ENCODE measurements around the gene GFPT2.

Gene GFPT2

GRCh38 chr5:180353048-180353979 is at the start of gene GFPT2:
GFPT2 (minus strand) TSS chr5:180353336; CDS start chr5:180353217, 119 bp downstream.
- DNase-seq = no peak

DNA sequence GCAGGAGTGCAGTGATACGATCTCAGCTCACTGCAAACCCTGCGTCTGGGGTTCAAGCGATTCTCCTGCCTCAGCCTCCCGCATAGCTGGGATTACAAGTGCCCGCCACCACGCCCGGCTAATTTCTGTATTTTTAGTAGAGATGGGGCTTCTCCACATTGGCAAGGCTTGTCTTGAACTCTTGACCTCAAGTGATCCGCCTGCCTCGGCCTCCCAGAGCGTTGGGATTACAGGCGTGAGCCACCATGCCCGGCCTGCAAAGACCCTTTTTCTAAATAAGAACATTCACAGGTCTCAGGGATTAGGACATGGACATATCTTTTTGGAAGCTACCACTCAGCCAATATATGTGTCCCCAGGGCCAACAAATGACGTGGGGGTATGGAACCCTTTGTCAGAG is 49.6 kb upstream of the GFPT2 start:
- DNase-seq = no peak

- DNase-seq = no peak
These were observed 48.2 kb upstream of the GFPT2 start for GRCh38 chr5:180401229-180401907.

- DNase-seq = no peak
These were observed 47.3 kb upstream of the GFPT2 start for GRCh38 chr5:180400416-180400815.

DNA sequence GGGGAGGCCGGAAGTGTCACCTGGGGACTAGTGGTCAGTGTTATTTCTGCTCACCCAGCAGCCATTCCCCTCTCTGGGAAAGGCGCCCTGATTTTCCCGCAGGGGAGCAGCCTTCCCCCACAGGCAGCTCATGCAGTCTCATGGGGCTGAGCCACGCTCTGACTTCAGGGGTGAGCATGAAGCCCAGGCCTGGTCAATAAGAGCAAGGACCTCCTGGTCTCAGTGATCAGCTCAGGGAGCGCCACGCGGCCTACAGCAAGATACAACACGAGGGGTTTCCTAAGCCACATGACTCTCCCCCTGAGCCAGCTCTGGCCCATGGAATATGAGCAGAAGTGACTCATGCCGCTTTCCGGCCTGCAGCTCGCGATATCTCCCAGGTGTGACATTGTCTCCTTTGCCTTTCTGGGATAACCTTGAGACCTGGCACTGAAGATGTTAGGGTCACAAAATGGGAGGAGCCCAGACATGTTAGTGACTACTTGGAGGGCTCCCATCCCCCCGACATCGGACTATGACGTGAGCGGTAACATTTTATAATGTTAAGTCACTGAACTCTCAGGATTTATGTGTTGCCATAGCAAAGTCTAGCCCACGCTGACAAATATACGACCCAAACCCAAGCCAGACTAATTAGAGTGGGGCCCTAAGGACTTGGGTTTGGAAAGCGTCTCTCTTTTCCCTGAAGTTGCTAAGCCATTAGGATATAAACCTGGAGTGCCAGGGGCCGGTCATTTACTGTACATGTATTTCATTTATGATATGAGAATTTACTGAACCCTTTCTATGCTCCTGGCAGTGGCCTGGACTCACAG is 46.5 kb upstream of the GFPT2 start:
- no peak for DNase-seq

DNA sequence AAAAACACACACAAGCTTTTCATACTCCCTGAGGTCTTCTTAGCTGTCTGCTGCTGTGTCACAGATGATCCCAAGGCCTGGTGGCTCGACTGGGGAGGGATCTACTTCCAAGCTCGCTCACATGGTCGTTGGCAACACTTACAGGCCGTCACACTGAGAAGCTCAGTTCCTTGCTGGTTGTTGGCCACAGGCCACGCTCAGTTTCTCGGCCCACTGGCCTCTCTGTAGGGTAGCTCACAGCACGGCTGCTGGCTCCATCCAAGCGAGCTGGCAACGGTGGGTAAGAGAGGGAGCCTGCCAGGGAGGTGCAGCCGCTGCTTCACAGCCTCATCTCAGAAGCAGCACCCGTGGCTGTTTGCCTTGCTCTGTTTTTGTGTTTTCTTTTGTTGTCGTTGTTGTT is 43.8 kb upstream of the GFPT2 start:
- no peak for DNase-seq

DNA sequence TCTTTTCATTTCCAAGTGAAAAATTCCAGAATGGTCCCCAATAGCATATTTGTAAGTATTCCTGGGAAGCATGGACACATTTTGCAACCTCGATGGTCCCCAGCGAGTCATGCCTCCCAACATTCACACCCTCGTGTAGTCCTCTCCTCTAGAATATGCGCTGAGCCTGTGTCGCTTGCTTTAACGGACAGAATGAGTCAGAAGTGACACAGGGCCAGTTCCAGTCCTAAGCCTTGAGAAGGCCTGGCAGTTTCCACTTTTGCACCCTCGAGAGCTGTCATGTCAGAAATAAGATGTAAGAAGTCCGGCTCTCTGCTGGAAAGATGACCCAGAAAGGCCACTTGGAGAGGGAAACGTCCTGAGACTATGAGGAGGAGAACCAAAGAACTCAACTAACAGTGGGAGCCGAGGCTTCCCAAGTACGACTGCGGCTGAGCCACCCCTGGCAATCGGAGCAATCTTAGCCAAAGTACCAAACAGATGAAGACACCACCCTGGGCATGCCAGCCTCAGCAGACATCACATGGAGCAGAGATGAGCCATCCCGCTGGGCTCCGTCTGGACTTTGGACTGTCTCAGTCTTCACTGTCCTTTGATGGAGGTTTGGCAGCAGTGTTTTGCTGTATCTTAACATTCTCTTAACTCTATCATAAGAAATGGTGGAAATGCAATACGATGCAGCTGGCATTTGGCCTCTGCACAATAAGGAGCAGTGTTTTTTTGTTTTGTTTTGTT is 42.6 kb upstream of the GFPT2 start:
- no peak for DNase-seq

- no peak for DNase-seq
These were observed 41.0 kb upstream of the GFPT2 start for GRCh38 chr5:180394031-180394636.

GRCh38 chr5:180391276-180391675 is 38.1 kb upstream of the GFPT2 start:
- no peak for DNase-seq

DNA sequence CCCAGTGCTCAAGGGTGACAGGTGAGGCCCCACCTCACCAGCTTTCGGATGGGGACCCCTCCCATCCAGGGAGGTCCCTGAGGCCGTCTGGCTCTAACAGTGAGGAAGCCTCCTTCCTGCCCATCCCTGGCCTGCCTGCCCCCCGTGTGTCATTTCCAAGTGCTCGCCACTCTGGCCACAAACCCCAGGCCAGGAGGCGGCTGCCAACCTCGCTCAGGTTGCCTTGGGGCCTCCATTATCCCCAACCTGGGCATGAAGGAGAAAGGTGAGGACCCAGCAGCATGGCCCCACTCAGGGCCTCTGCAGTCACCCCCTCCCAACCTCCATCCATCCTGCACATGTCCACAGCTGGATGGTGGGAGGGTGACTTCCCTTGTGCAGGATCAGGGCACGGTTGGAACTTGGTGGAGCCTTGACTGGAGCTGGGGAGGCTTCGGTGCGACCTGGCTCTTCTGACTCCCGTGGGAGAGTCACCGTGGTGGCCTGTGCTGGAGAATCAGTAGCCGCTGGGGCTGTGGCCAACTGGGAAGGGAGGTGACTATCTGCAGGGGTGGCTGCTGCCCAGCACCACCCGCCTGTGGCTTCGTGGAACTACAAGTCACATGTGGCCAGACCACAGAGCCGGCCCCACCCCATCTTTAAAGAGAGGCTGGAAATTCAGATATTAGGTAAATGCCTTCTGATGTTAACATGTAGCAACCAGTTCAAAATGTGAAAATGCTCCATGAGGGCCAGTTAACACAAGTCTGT is 37.5 kb upstream of the GFPT2 start:
- DNase-seq = no peak

- DNase-seq = no peak
These were observed 36.3 kb upstream of the GFPT2 start for GRCh38 chr5:180389252-180390101.

- DNase-seq = no peak
These were observed 34.7 kb upstream of the GFPT2 start for GRCh38 chr5:180387798-180388197.

DNA sequence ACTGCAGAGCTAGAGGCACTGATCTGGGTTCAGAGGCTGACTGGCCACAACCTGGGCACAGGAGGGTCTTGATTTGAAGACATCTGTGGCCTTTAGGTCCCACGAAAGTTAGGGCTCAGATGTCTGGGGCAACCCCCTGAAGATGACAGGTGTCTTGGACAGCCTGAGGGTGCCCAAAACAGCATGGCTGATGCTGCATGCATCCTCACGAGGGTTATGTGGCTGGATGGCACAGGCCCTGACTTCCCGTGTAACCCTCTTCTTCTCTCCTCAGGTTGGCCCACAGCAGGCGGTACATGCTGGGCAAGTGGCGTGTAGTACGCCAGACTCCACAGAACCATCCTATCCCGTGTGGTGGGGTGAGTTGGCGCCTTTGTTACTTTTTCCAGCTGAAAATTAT is 29.8 kb upstream of the GFPT2 start:
- no peak for DNase-seq

DNA sequence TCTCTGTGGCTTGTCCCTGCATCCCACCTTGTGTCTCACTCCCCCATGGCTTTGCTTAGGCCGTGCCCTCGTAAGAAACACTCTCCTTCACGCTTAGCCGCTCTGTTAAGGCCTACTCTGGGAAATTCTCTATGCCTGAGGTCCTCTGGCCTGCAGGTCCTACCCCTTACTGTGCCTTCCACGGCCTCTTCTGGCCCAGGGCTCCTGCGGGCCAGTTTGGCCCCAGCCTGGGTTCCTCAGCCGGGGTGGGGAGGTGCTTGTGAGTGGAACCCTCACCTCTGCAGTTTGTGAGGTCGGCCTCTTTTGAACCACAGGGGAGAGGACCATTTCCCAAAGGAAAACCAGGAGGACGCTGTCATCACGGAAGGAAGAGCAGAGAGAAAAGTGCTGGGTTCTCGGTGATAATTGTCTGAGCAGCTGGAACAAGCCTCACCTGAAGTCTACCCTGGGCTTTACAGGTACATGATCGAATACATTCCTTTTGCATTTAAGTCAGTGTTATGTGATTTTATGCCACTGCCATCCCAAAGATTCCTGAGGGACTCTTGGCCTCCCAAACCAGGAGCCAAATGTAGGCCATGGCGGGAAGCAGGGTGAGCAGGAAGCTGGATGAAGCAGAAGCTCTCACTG is 28.8 kb upstream of the GFPT2 start:
- no peak for DNase-seq

DNA sequence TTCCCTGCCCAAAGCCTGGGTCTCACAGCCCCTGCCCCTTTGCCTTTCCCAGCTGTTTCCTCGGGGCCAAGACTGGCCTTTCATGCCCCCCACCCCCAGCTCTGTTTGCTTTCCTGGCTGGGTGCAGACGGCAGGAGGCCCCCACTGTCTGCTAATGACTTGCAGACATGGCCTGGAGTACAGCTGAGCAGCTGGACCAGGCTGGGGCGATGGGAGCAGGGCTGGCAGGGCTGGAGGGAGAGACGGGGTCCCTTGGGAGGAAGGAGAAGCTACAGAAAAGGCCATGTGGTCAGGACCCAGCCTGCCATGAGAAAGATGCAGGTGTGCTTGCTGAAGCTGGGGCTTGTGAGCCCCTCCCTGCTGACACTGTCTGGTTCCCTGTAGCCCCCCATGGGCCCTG is 28.3 kb upstream of the GFPT2 start:
- DNase-seq = no peak

DNA sequence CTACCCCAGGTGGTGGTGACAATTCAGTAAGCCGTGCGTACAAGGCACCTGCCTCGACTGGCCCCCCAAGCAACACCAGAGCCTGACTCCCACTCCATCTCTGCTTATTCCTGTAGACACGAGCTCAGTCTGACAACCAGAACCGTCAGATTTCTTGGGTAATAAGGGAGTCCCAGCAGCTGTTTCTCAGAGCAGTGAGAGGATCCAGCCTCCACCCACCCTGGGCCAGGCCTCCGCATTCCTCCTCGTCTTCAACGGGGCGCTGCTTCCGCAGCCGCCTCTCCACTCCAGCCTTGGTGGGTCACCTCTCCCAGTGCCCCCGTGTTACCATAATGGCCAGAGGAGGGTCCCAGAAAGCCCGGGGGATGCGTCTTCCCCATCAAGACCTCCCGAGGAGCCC is 27.7 kb upstream of the GFPT2 start:
- DNase-seq = no peak

- no peak for DNase-seq
These were observed 27.3 kb upstream of the GFPT2 start for GRCh38 chr5:180380441-180380840.

GRCh38 chr5:180379355-180380070 is 26.4 kb upstream of the GFPT2 start:
- DNase-seq = no peak

Measured in KG1 (cell line).